ENCODE data around the gene SIVA1. TPM values are rescaled to one million over a fixed set of nuclear protein-coding genes. Genes with fewer than 3 reads are reported as not detected.

The SIVA1 gene
- polyA plus RNA-seq, 3 donors = 102 to 193 (median 156) TPM

GRCh38 chr14:104803912-104804410 is 51.0 kb downstream of the SIVA1 start:
- no peaks in the 10 kb centered on the region for H3K9me3 Mint-ChIP-seq
- Histone ChIP-seq H4K20me1 (ENCODE audit: insufficient read depth, low read length) (no peaks in the 10 kb centered on the region), H3K9ac (ENCODE audit: insufficient read depth, low read length, poor library complexity, severe bottlenecking) (no peak overlapping the region), H3K27ac (ENCODE audit: low read depth in 1 of 2, low read length in 2 of 2) (no peak overlapping the region), H3K36me3 (replicated peaks in 1 of 2; ENCODE audit: control insufficient read depth in 1 of 2, insufficient read depth in 2 of 2, low read length in 2 of 2) (no peaks in the 10 kb centered on the region), H3K4me2 (replicated peaks; ENCODE audit: extremely low read depth, low read length, poor library complexity, severe bottlenecking) (no peak overlapping the region), H3K79me2 (ENCODE audit: insufficient read depth, low read length) (no peaks in the 10 kb centered on the region), H3K27me3 (ENCODE audit: control insufficient read depth in 2 of 2, insufficient read depth in 2 of 2, low read length in 2 of 2) (peaks cover 0 to 14% of the 10 kb centered on the region in 2 donors), H3K9me3 (replicated peaks in 1 of 2; ENCODE audit: control insufficient read depth in 1 of 2, insufficient read depth in 1 of 2, low read length in 2 of 2) (no peaks in the 10 kb centered on the region), H3K4me1 (ENCODE audit: control insufficient read depth in 1 of 2, insufficient read depth in 2 of 2, low read length in 2 of 2) (peaks cover 18 to 23% of the 10 kb centered on the region in 2 donors), H3K4me3 (replicated peaks in 1 of 3; ENCODE audit: low read depth in 2 of 3, low read length in 3 of 3) (no peak overlapping the region), H2AFZ (ENCODE audit: insufficient read depth, low read depth, low read length, poor library complexity, severe bottlenecking) (no peak overlapping the region)
- intact Hi-C loops (cut with micrococcal nuclease) = no loop called here
- no peak overlapping the region for H3K4me3 Mint-ChIP-seq
- no peak for TF ChIP-seq CTCF (IDR thresholded peaks at IDR 0.05)
- DNase-seq = no peak
- H3K27ac Mint-ChIP-seq = peak overlapping the region in 1 of 7 donors; percentile 42
- H3K36me3 Mint-ChIP-seq = peaks cover 0 to 4% of the 10 kb centered on the region in 2 donors
- peaks cover 27% of the 10 kb centered on the region for H3K4me1 Mint-ChIP-seq
- 88% methylated on average over 10 of the region's 15 CpGs for WGBS (ENCODE audit: insufficient coverage)
- peaks cover 12 to 28% (median 23%) of the 10 kb centered on the region in 3 donors for H3K27me3 Mint-ChIP-seq (ENCODE audit: low read depth in 3 of 3)

- Histone ChIP-seq H3K4me2 (replicated peaks; ENCODE audit: extremely low read depth, low read length, poor library complexity, severe bottlenecking) (no peak overlapping the region), H3K36me3 (replicated peaks in 1 of 2; ENCODE audit: control insufficient read depth in 1 of 2, insufficient read depth in 2 of 2, low read length in 2 of 2) (no peaks in the 10 kb centered on the region), H2AFZ (ENCODE audit: insufficient read depth, low read depth, low read length, poor library complexity, severe bottlenecking) (no peak overlapping the region), H3K9ac (ENCODE audit: insufficient read depth, low read length, poor library complexity, severe bottlenecking) (no peak overlapping the region), H3K4me1 (ENCODE audit: control insufficient read depth in 1 of 2, insufficient read depth in 2 of 2, low read length in 2 of 2) (peaks cover 17 to 20% of the 10 kb centered on the region in 2 donors), H3K9me3 (replicated peaks in 1 of 2; ENCODE audit: control insufficient read depth in 1 of 2, insufficient read depth in 1 of 2, low read length in 2 of 2) (no peaks in the 10 kb centered on the region), H3K27ac (ENCODE audit: low read depth in 1 of 2, low read length in 2 of 2) (no peak overlapping the region), H4K20me1 (ENCODE audit: insufficient read depth, low read length) (no peaks in the 10 kb centered on the region), H3K79me2 (ENCODE audit: insufficient read depth, low read length) (no peaks in the 10 kb centered on the region), H3K27me3 (ENCODE audit: control insufficient read depth in 2 of 2, insufficient read depth in 2 of 2, low read length in 2 of 2) (peaks cover 0 to 13% of the 10 kb centered on the region in 2 donors), H3K4me3 (replicated peaks in 1 of 3; ENCODE audit: low read depth in 2 of 3, low read length in 3 of 3) (no peak overlapping the region)
- Mint-ChIP-seq H3K27ac (no peak overlapping the region), H3K27me3 (ENCODE audit: low read depth in 3 of 3) (peaks cover 6 to 22% (median 15%) of the 10 kb centered on the region in 3 donors), H3K9me3 (no peaks in the 10 kb centered on the region), H3K4me3 (no peak overlapping the region), H3K36me3 (peaks cover 0 to 4% of the 10 kb centered on the region in 2 donors), H3K4me1 (peaks cover 21% of the 10 kb centered on the region)
- intact Hi-C loops (cut with micrococcal nuclease) = no loop called here
- DNase-seq = no peak
- 95% methylated on average over 8 of the region's 18 CpGs for WGBS (ENCODE audit: insufficient coverage)
- TF ChIP-seq CTCF (IDR thresholded peaks at IDR 0.05) = no peak
Measured at GRCh38 chr14:104804481-104805325, 51.8 kb downstream of the SIVA1 start.

Measured in CD14-positive monocyte (primary cell).